A549 treated with AZD9567 at 1 μM for 4 hours (cell line): ENCODE results near the gene MYCBPAP. TPM values are rescaled to one million over a fixed set of nuclear protein-coding genes. Genes with fewer than 3 reads are reported as not detected.

Experiments
- total RNA-seq: library from RNA; stranded (reverse); fragments of 200-300 nt; extraction: Qiagen RNA extraction; gene quantifications from 5 replicates; pipeline ENCODE4 v1.2.3, GENCODE V29; 2022; ENCODE audit not compliant: insufficient read depth

Gene MYCBPAP
- total RNA-seq, result 0.38 to 3.2 TPM (median 0.53 TPM) in 5 replicates

GRCh38 chr17:50507871-50508572 lies at the start of gene MYCBPAP:
Gene MYCBPAP (plus strand): TSS chr17:50508439. CDS start chr17:50508675, 236 bp downstream.

GRCh38 chr17:50468304-50469207 lies 39.7 kb upstream of the MYCBPAP start, which contains the start of gene CHAD:
Gene CHAD (minus strand): TSS chr17:50468880. CDS start chr17:50468813, 67 bp downstream.

GRCh38 chr17:50478391-50479381 lies 29.6 kb upstream of the MYCBPAP start, which contains the start of gene RSAD1:
Gene RSAD1 (plus strand): TSS chr17:50478860. CDS start chr17:50478885, 25 bp downstream.

GRCh38 chr17:50532452-50533024 lies 24.3 kb downstream of the MYCBPAP start, which contains the start of gene EPN3:
Gene EPN3 (plus strand): TSS chr17:50532735. CDS start chr17:50536557, 3,822 bp downstream.

GRCh38 chr17:50547035-50547735 lies 38.9 kb downstream of the MYCBPAP start, which contains the start of gene SPATA20:
Gene SPATA20 (plus strand): TSS chr17:50547174. CDS start chr17:50547209, 35 bp downstream.

GRCh38 chr17:50560185-50560824 lies 52.1 kb downstream of the MYCBPAP start, which contains the start of gene CACNA1G:
Gene CACNA1G (plus strand): TSS chr17:50560715. CDS start chr17:50561460, 745 bp downstream.

Other genes with a start within 250 kb of the MYCBPAP start
- 12.6 to 30.1 TPM (median 15.7 TPM) in 5 replicates for gene TMEM92, start 234.0 kb upstream of the MYCBPAP start, total RNA-seq
- 19.5 to 24.4 TPM (median 23.5 TPM) in 5 replicates for gene XYLT2, start 162.3 kb upstream of the MYCBPAP start, total RNA-seq
- gene MRPL27, start 135.3 kb upstream of the MYCBPAP start, total RNA-seq, result 96.4 to 155 TPM (median 144 TPM) in 5 replicates
- gene EME1, start 135.2 kb upstream of the MYCBPAP start, total RNA-seq, result 16.3 to 18.7 TPM (median 17.1 TPM) in 5 replicates
- 223 to 244 TPM (median 234 TPM) in 5 replicates for gene LRRC59, start 110.9 kb upstream of the MYCBPAP start, total RNA-seq
- gene ACSF2, start 82.2 kb upstream of the MYCBPAP start, total RNA-seq, result 12.2 to 15.3 TPM (median 14.5 TPM) in 5 replicates
- gene CHAD, start 39.6 kb upstream of the MYCBPAP start, total RNA-seq, result not detected in 5 replicates
- 21.7 to 38.2 TPM (median 34.6 TPM) in 5 replicates for gene RSAD1, start 29.6 kb upstream of the MYCBPAP start, total RNA-seq
- 0.07 to 0.16 TPM (median 0.11 TPM) in 4 of 5 replicates, not detected in the other for gene EPN3, start 24.3 kb downstream of the MYCBPAP start, total RNA-seq
- 57.5 to 87.2 TPM (median 83.8 TPM) in 5 replicates for gene SPATA20, start 38.7 kb downstream of the MYCBPAP start, total RNA-seq
- gene CACNA1G, start 52.3 kb downstream of the MYCBPAP start, total RNA-seq, result 1.5 to 3.9 TPM (median 3.6 TPM) in 5 replicates
- gene ABCC3, start 126.4 kb downstream of the MYCBPAP start, total RNA-seq, result 99.1 to 156 TPM (median 140 TPM) in 5 replicates
- 44.7 to 60.7 TPM (median 47.0 TPM) in 5 replicates for gene ANKRD40, start 199.5 kb downstream of the MYCBPAP start, total RNA-seq
- gene LUC7L3, start 211.2 kb downstream of the MYCBPAP start, total RNA-seq, result 72.0 to 142 TPM (median 95.1 TPM) in 5 replicates